Uterus (tissue), 4 donors: Measurements from ENCODE around the gene DUSP9. TPM values are rescaled to one million over a fixed set of nuclear protein-coding genes. Genes with fewer than 3 reads are reported as not detected.
"Not testable (repeated sequence)": the region's sequence is repeated elsewhere in the genome, so short reads cannot be mapped to it uniquely, and the experiment has no call there.

ENCODE experiments used
- DNase-seq, 2 donors: peaks; one replicate each; pipeline ENCODE4 v3.0.0-alpha.2; 2019 to 2020
- H3K27ac ChIP-seq, 2 donors: fragments of 200-600 bp; sonication (generic); 1 replicate in 1 of 2; 2 replicates in 1 of 2; pipeline ENCODE4 v1.5.1; 2016 to 2018
- H3K27me3 ChIP-seq, 2 donors: fragments of 200-600 bp; sonication (generic); one replicate each; pipeline ENCODE4 v1.5.1; 2018 to 2019; ENCODE audit warnings: control low read depth in 1 of 2
- H3K36me3 ChIP-seq, 2 donors: fragments of 200-600 bp; sonication (generic); one replicate each; pipeline ENCODE4 v1.5.1; 2019; ENCODE audit warnings: control low read depth in 1 of 2
- H3K4me1 ChIP-seq, 2 donors: fragments of 200-600 bp; sonication (generic); one replicate each; pipeline ENCODE4 v1.5.1; 2018 to 2019; ENCODE audit warnings: control low read depth in 1 of 2
- H3K4me3 ChIP-seq, 2 donors: fragments of 200-600 bp; sonication (generic); 1 replicate in 1 of 2; 2 replicates in 1 of 2; pipeline ENCODE4 v1.5.1; 2018 to 2019; ENCODE audit warnings: mild to moderate bottlenecking in 1 of 2
- H3K9me3 ChIP-seq, 2 donors: fragments of 200-600 bp; sonication (generic); one replicate each; pipeline ENCODE4 v1.5.1; 2019; ENCODE audit warnings: control low read depth in 1 of 2
- CTCF ChIP-seq, 4 experiments: fragments of 200-600 bp in 2 of 4; fragments of 450-650 bp in 2 of 4; sonication (generic) in 2 of 4; IDR thresholded peaks; one replicate each; pipeline ENCODE4 v1.5.1; 2016 to 2019; ENCODE audit warnings: antibody characterized with exemption in 4 of 4, mild to moderate bottlenecking in 2 of 4, moderate library complexity in 1 of 4
- POLR2A ChIP-seq, 2 donors: fragments of 450-650 bp; IDR thresholded peaks; one replicate each; pipeline ENCODE4 v1.6.1; 2016; ENCODE audit warnings: antibody characterized with exemption in 2 of 2, mild to moderate bottlenecking in 1 of 2, moderate library complexity in 1 of 2
- intact Hi-C: fragments of 100-400 bp; cut with DNase I; formaldehyde crosslinking; loops from one replicate; pipeline ENCODE4 v1.15.1; 2023; ENCODE audit warnings: low total_unique reads
- small RNA-seq: library from RNA; depleted of rRNA; stranded (forward); fragments of <200 nt; gene quantifications from one replicate; pipeline ENCODE3, GENCODE V24; 2016
- total RNA-seq, 4 donors: library from RNA; depleted of rRNA in 3 of 4; stranded (reverse); fragments of >200 nt in 3 of 4; gene quantifications; one replicate each; pipeline versions ENCODE4 v1.1.0 to v1.2.4, GENCODE V29; 2014 to 2023
- donor health status: DM: yes; HTN: yes; CAD: no.

Gene DUSP9
- total RNA-seq, 4 donors from 2014 or later = 0.21 TPM; not detected in 3

GRCh38 chrX:153697924-153698865 lies 51.2 kb downstream of the DUSP9 start:
- Histone ChIP-seq H3K36me3 (no peaks in the 10 kb centered on the region), H3K9me3 (no peaks in the 10 kb centered on the region), H3K27me3 (no peaks in the 10 kb centered on the region), H3K27ac (no peak overlapping the region), H3K4me1 (peaks cover 0 to 2% of the 10 kb centered on the region in 2 donors), H3K4me3 (no peak overlapping the region)
- DNase-seq = no peak
- TF ChIP-seq CTCF (IDR thresholded peaks at IDR 0.05) (no peak), POLR2A (IDR thresholded peaks at IDR 0.05) (no peak)
- intact Hi-C loops = no loop called here

- DNase-seq, H3K4me3 ChIP-seq, intact Hi-C loops, H3K27me3 ChIP-seq, H3K9me3 ChIP-seq, H3K36me3 ChIP-seq, H3K4me1 ChIP-seq, H3K27ac ChIP-seq: not testable (repeated sequence)
These were observed 52.3 kb downstream of the DUSP9 start for GRCh38 chrX:153699210-153699783.

- H3K27me3 ChIP-seq, H3K36me3 ChIP-seq, H3K4me1 ChIP-seq, H3K9me3 ChIP-seq, H3K27ac ChIP-seq, intact Hi-C loops, H3K4me3 ChIP-seq: not testable (repeated sequence)
- peak in 1 of 2 donors; percentile 18 for DNase-seq
These were observed 52.9 kb downstream of the DUSP9 start for GRCh38 chrX:153699784-153700371.

GRCh38 chrX:153700376-153700945 lies 53.5 kb downstream of the DUSP9 start:
- Histone ChIP-seq H3K4me3 (no peak overlapping the region), H3K27me3 (no peaks in the 10 kb centered on the region), H3K9me3 (no peaks in the 10 kb centered on the region), H3K27ac (no peak overlapping the region), H3K36me3 (no peaks in the 10 kb centered on the region), H3K4me1 (peaks cover 0 to 3% of the 10 kb centered on the region in 2 donors)
- DNase-seq = no peak
- intact Hi-C loops = no loop called here
- no peak for TF ChIP-seq CTCF (IDR thresholded peaks at IDR 0.05)
- no peak for TF ChIP-seq POLR2A (IDR thresholded peaks at IDR 0.05)

Small RNA genes lying within 50 kb of the gene (small RNA-seq; reads per million reads assigned to genes)
- gene RN7SL687P = not detected

Other genes starting within 250 kb of the DUSP9 start
- not detected for gene PNMA6E, start 245.9 kb upstream of the DUSP9 start, total RNA-seq
- gene ZFP92, start 235.7 kb upstream of the DUSP9 start, total RNA-seq = 1 to 10 TPM in 2 of 4 donors, under 1 TPM in 2; 0.26 to 2.4 (median 0.88) TPM
- gene TREX2, start 201.1 kb upstream of the DUSP9 start, total RNA-seq = 1 to 10 TPM in 3 of 4 donors, not detected in 1; 1.4 to 3.2 (median 2.9) TPM
- 10 to 100 TPM in 3 of 4 donors, 1 to 10 TPM in 1; 5.1 to 34.4 (median 27.1) TPM for gene HAUS7, start 176.6 kb upstream of the DUSP9 start, total RNA-seq
- gene BGN, start 152.2 kb upstream of the DUSP9 start, total RNA-seq = 10 to 100 TPM; 36.8 to 91.5 (median 50.0) TPM
- 1 to 10 TPM in 1 of 4 donors, under 1 TPM in 1, not detected in 2; 0.09 to 3.5 TPM for gene ATP2B3, start 129.6 kb upstream of the DUSP9 start, total RNA-seq
- gene CCNQ, start 48.1 kb upstream of the DUSP9 start, total RNA-seq = 10 to 100 TPM; 14.9 to 94.5 (median 29.3) TPM
- gene PNCK, start 26.6 kb downstream of the DUSP9 start, total RNA-seq = 1 to 10 TPM in 3 of 4 donors, not detected in 1; 1.8 to 8.5 (median 5.9) TPM
- gene SLC6A8, start 40.7 kb downstream of the DUSP9 start, total RNA-seq = 10 to 100 TPM in 2 of 4 donors, 1 to 10 TPM in 2; 4.7 to 40.3 (median 11.2) TPM
- gene BCAP31, start 77.2 kb downstream of the DUSP9 start, total RNA-seq = 100 to 1,000 TPM in 2 of 4 donors, 10 to 100 TPM in 2; 86.6 to 177 (median 102) TPM
- 10 to 100 TPM in 3 of 4 donors, 1 to 10 TPM in 1; 2.9 to 24.9 (median 13.1) TPM for gene ABCD1, start 77.7 kb downstream of the DUSP9 start, total RNA-seq
- 10 to 100 TPM in 1 of 4 donors, 1 to 10 TPM in 3; 1.5 to 50.7 (median 5.1) TPM for gene PLXNB3, start 117.0 kb downstream of the DUSP9 start, total RNA-seq
- 10 to 100 TPM in 1 of 4 donors, 1 to 10 TPM in 2, under 1 TPM in 1; 0.76 to 13.8 (median 5.5) TPM for gene SRPK3, start 133.8 kb downstream of the DUSP9 start, total RNA-seq
- 10 to 100 TPM; 48.4 to 88.5 (median 67.2) TPM for gene IDH3G, start 147.2 kb downstream of the DUSP9 start, total RNA-seq
- gene SSR4, start 147.5 kb downstream of the DUSP9 start, total RNA-seq = 100 to 1,000 TPM in 2 of 4 donors, 10 to 100 TPM in 2; 26.9 to 633 (median 103) TPM
- gene PDZD4, start 183.3 kb downstream of the DUSP9 start, total RNA-seq = 10 to 100 TPM in 3 of 4 donors, 1 to 10 TPM in 1; 2.6 to 21.3 (median 16.8) TPM
- gene L1CAM, start 239.0 kb downstream of the DUSP9 start, total RNA-seq = 1 to 10 TPM in 2 of 4 donors, under 1 TPM in 1, not detected in 1; 0.26 to 5.1 (median 2.8) TPM